Activated CD4-positive, alpha-beta T cell treated with anti-CD3 and anti-CD28 coated beads, Interleukin-10, Interleukin-2, amounts not matched to agents 100 ng/mL and 50 ng/mL, durations not matched to agents 16 hours and 8 hours (primary cell): ENCODE measurements around the gene TRIM7.

Source experiments
- DNase-seq: peaks from one replicate; pipeline ENCODE4 v3.0.0-alpha.2; 2020

The TRIM7 gene

GRCh38 chr5:181204826-181205760, at the start of gene TRIM7:
Gene TRIM7 (minus strand): TSS chr5:181205196. CDS start chr5:181205110, 86 bp downstream.
- no peak for DNase-seq

GRCh38 chr5:181248277-181248676, 43.3 kb upstream of the TRIM7 start:
- no peak for DNase-seq

DNA sequence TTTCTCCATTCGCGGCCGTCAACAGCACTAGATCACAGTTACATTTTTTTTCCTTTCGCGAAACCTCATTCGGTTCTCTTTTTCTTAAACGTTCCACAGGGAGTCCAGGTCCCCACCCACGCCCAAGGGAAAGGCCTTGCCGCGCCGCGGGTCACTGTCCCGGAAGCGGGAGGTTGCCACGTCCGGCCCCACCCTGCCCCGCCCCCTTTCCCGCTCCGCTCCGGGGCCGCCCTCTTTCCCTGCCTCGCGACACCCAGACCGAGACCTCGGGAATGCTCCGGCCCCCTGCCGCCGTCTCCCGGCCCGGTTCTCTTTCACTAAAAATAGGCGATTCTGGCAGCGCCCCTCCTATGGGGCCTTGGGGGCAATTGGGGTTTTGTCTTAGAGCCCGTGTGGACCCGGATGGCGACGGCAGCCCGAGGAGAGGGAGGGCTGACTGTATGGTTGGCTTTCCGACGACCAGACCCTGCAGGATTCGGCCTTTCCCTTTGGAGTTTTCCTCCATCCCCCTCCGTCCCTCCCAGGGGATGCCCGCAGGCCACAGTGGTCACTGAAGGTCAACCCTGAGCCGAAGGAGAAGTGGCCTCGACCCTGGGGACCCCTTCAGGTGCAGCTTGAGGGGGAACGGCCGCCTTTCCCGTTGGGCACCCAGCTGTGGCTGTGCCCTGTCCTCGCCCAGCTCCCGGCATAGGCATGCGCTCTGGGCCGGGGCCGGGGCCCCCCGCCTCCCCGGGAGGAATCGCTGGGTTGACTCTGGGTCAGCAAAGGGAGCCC, 41.5 kb upstream of the TRIM7 start:
- peak; percentile 90 for DNase-seq

DNA sequence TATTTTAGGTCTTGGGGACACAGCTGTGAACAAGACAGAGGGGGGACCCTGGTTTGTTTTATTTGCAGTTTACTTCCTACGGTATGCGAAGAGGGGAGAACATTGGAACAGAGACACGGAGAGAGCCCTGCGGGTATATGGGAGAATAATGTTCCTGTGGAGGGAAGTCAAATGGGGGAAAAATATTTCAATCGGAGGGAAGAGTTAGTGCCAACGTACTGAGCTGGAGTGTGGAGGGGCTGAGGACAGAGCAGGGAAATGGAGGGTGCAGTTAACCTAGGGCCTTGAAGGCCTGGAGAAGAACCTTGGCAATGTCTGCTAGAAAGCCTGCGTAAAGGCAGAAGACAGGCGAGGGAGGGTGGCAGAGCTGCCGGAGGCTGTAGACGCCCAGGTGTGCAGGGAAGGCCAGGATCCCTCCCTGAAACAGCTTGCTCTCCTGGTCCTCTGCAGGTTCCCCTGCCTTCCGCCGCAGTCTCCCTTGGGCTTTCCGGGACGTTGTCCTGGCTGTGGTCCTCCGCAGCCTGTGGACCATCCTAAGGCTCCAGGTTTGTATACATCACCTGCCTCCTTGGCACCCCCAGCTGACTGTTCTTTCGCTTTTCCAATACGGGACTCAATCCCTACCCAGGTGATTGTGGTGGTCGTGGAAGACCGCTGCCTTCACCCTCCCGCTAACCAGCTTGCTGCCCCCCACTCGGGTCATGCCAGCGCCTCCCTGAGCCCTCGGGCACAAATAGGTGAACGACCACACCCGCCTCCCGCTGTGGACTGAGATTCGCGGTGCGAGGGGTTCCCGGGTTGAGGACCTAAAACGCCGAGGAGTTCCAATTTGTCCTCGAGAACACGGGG, 40.7 kb upstream of the TRIM7 start:
- no peak for DNase-seq

GRCh38 chr5:181243564-181244343, 38.8 kb upstream of the TRIM7 start, which contains the start of gene RACK1:
Gene RACK1 (minus strand): TSS chr5:181243906. CDS start chr5:181243800, 106 bp downstream.
- peak; percentile 93 for DNase-seq

GRCh38 chr5:181243018-181243563, 38.1 kb upstream of the TRIM7 start:
- peak; percentile 37 for DNase-seq

DNA sequence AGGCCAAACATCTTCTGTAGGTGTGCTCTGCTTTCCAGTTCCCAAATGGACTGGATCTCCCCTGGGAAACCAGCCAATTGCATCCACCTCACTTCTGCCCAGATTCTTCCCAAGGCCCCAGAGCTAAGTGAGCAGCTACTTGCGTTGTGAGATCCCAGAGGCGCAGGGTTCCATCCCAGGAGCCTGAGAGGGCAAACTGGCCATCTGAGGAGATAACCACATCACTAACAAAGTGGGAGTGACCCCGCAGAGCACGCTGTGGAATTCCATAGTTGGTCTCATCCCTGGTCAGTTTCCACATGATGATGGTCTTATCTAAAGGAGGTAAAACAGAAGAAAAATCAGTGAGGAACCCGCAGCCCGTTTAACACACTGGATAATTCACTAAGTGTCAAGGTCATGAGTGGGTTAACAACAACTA, 37.0 kb upstream of the TRIM7 start:
- DNase-seq: no peak

- DNase-seq: peak; percentile 90
Measured at GRCh38 chr5:181241393-181241975, 36.5 kb upstream of the TRIM7 start.

- no peak for DNase-seq
Measured at GRCh38 chr5:181239062-181239663, 34.2 kb upstream of the TRIM7 start.

DNA sequence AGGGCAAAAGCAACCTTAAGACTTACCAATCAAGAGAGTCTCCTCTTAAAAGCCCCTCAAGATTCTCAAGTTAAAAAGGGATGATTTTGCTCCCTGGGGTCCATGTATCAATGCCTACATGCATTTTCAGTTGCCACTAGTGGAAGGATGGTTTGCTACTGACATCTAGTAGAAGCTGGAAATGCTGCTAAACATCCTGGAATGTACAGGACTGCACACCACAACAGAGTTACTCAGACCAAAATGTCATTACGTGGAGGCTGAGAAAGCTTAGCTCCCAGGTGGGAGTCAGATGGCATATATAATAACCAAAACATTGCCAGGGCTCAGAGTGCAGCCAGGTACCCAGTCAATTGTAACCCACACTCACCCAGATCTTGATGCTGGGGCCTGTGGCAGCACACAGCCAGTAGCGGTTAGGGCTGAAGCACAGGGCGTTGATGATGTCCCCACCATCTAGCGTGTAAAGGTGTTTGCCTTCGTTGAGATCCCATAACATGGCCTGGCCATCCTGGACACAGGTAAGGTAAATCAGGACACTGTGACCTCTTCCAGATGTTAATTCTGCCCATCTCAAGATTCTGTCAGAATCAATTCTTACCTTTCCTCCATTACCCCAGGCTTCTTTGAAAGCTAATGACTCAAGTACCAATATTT, 32.9 kb upstream of the TRIM7 start:
- DNase-seq: no peak

GRCh38 chr5:181236954-181237641, 32.1 kb upstream of the TRIM7 start:
- no peak for DNase-seq

DNA sequence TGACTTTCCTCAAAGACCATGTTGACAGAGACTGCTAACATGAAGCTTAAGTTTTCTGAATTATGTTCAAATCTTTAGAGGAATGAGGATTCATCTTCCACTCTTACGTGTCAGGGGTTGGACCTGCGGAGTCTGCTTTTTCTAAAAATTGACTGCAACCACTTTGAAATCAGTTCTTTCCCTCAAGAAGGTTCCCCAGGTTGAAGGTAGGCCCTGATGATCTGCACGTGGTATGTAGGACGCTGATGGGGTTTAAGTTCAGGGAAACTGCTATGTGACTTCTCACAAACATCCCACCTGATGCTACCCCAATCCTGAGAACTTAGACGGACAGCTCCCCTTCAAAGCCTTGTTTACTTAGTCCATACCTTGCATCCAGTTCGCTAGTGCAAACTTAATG, 31.5 kb upstream of the TRIM7 start:
- no peak for DNase-seq

GRCh38 chr5:181235689-181236366, 30.8 kb upstream of the TRIM7 start:
- no peak for DNase-seq

GRCh38 chr5:181235323-181235688, 30.3 kb upstream of the TRIM7 start:
- DNase-seq: no peak

- DNase-seq: no peak
Measured at GRCh38 chr5:181234455-181235306, 29.7 kb upstream of the TRIM7 start.

DNA sequence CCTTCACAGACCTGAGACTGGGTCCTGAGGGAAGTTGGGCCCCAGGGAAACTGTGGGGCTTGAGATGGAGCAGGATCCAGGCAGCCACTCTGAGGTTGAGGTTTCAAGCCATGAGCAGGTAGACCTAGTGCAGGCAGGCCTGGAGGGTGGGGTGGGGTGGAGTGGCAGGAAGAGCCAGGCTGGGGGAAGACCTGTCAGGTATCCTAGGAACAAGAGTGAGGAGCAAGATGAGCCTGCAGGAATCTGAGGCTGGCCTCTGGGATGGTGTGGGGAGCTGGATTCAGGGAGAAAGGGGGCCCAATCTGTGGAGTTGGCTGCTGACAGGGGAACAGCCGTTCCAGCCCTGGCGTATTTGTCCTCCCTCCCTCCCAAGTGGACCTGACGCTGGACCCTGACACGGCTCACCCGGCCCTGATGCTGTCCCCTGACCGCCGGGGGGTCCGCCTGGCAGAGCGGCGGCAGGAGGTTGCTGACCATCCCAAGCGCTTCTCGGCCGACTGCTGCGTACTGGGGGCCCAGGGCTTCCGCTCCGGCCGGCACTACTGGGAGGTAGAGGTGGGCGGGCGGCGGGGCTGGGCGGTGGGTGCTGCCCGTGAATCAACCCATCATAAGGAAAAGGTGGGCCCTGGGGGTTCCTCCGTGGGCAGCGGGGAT, 28.9 kb upstream of the TRIM7 start:
- DNase-seq: no peak

DNA sequence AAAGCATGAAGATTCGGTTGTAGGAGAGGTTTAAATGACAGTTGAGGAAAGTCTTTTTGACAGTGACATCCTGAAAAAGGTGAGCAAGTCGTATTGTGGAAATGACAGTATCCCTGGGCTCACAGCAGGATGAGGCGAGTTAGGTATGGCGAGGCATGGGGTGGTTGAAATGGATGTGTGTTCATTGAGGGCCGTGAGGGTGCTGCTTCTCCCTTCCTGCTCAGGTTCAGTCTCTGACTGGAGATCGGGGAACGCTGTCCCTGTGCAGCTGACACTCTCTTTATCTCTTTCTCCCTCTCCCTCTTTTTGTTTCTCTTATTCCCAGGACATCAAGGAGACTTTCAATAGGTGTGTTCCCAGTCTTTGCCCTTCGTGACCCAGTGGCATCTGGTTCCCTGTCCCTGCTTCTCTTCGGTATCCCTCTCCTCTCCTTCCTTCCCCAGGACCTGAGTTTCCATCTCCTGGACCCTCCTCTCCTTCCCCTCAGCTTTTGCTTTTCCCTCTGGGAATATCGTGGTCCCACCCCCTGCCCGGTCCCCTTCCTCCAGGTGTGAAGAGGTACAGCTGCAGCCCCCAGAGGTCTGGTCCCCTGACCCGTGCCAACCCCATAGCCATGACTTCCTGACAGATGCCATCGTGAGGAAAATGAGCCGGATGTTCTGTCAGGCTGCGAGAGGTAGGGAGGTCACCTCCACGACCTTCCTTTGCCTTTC, 28.2 kb upstream of the TRIM7 start:
- DNase-seq: no peak
